Subcutaneous preadipocyte (primary cell): ENCODE data around the gene GPC4. TPM values are rescaled to one million over a fixed set of nuclear protein-coding genes. Genes with fewer than 3 reads are reported as not detected.

ENCODE experiments used
- total RNA-seq: library from RNA; depleted of rRNA; stranded (reverse); fragments of >200 nt; gene quantifications from 2 replicates; pipeline ENCODE4 v1.2.3, GENCODE V29; 2012

Gene GPC4
- total RNA-seq, result 2.0 and 5.5 TPM in 2 replicates

GRCh38 chrX:133415276-133416105 lies at the start of gene GPC4:
TSS of gene GPC4 (minus strand) at chrX:133415489. CDS start at chrX:133414965, 524 bp downstream.

Other genes with a start within 250 kb of the GPC4 start
- gene TFDP3, start 197.1 kb downstream of the GPC4 start, total RNA-seq, result not detected in 2 replicates